ENCODE data around the gene ANKRD33B.
A peak's percentile ranks its signal among the peaks of the same experiment; 100 is the strongest.
"Not testable (repeated sequence)": the region's sequence is repeated elsewhere in the genome, so short reads cannot be mapped to it uniquely, and the experiment has no call there.

The ANKRD33B gene

GRCh38 chr5:10563110-10563944 is 543 bp upstream of the ANKRD33B start:
- H3K36me3 ChIP-seq (ENCODE audit: insufficient read depth, low read length): no peaks in the 10 kb centered on the region
- peaks cover 14 to 50% of the 10 kb centered on the region in 2 donors for H3K27me3 ChIP-seq (ENCODE audit: control insufficient read depth in 1 of 2, insufficient read depth in 2 of 2, low read length in 2 of 2)
- H3K9me3 ChIP-seq (ENCODE audit: low read length): no peaks in the 10 kb centered on the region
- peak overlapping the region; percentile 23 to 61 for H3K4me3 ChIP-seq (ENCODE audit: low read depth in 1 of 2, low read length in 2 of 2)
- H3K27ac ChIP-seq (ENCODE audit: low read depth, low read length): peak overlapping the region; percentile 23
- no peaks in the 10 kb centered on the region for H3K4me1 ChIP-seq (ENCODE audit: insufficient read depth, low read length)
- H3K9ac ChIP-seq (ENCODE audit: low read length): no peak overlapping the region

GRCh38 chr5:10564838-10565784 is 1.2 kb downstream of the ANKRD33B start:
- Histone ChIP-seq H3K27me3 (ENCODE audit: control insufficient read depth in 1 of 2, insufficient read depth in 2 of 2, low read length in 2 of 2) (peaks cover 14 to 50% of the 10 kb centered on the region in 2 donors), H3K27ac (ENCODE audit: low read depth, low read length) (no peak overlapping the region), H3K9ac (ENCODE audit: low read length) (no peak overlapping the region), H3K9me3 (ENCODE audit: low read length) (no peaks in the 10 kb centered on the region), H3K4me3 (ENCODE audit: low read depth in 1 of 2, low read length in 2 of 2) (peak overlapping the region; percentile 11 to 49), H3K4me1 (ENCODE audit: insufficient read depth, low read length) (no peaks in the 10 kb centered on the region), H3K36me3 (ENCODE audit: insufficient read depth, low read length) (no peaks in the 10 kb centered on the region)

- H3K27me3 ChIP-seq (ENCODE audit: control insufficient read depth in 1 of 2, insufficient read depth in 2 of 2, low read length in 2 of 2): peaks cover 14 to 50% of the 10 kb centered on the region in 2 donors
- H3K9ac ChIP-seq (ENCODE audit: low read length): no peak overlapping the region
- H3K4me1 ChIP-seq (ENCODE audit: insufficient read depth, low read length): no peaks in the 10 kb centered on the region
- peak overlapping the region in 1 of 2 donors; percentile 49 for H3K4me3 ChIP-seq (ENCODE audit: low read depth in 1 of 2, low read length in 2 of 2)
- H3K27ac ChIP-seq (ENCODE audit: low read depth, low read length): no peak overlapping the region
- H3K9me3 ChIP-seq (ENCODE audit: low read length): no peaks in the 10 kb centered on the region
- H3K36me3 ChIP-seq (ENCODE audit: insufficient read depth, low read length): no peaks in the 10 kb centered on the region
These were observed 2.1 kb downstream of the ANKRD33B start for GRCh38 chr5:10565785-10566542.

GRCh38 chr5:10566543-10567068 is 2.7 kb downstream of the ANKRD33B start:
- Histone ChIP-seq H3K9ac (ENCODE audit: low read length) (no peak overlapping the region), H3K27me3 (ENCODE audit: control insufficient read depth in 1 of 2, insufficient read depth in 2 of 2, low read length in 2 of 2) (peaks cover 14 to 46% of the 10 kb centered on the region in 2 donors), H3K27ac (ENCODE audit: low read depth, low read length) (no peak overlapping the region), H3K36me3 (ENCODE audit: insufficient read depth, low read length) (no peaks in the 10 kb centered on the region), H3K9me3 (ENCODE audit: low read length) (no peaks in the 10 kb centered on the region), H3K4me1 (ENCODE audit: insufficient read depth, low read length) (no peaks in the 10 kb centered on the region), H3K4me3 (ENCODE audit: low read depth in 1 of 2, low read length in 2 of 2) (no peak overlapping the region)

DNA sequence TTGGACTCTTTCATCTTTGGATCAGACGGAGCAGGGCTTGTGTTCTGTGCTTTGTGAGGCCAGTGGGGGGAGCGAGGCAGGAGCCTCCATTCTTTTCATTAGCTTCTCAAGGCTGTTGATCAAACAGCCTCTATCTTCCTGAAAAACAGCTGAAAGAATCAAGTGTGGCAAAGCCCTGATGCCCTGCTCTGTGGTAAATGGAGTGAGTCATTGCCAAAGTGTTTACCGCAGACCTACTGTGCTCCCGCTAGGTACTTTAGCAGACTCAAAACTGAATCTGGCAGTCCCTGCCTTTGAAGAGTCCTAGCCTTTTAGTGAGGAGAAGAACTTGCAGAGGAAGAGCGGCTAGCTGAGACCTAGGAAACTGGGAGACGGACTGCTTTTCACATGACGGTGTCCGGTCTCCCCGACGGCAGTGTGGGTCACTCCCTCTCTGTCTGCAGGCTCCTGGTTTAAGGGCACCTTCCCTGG is 3.3 kb downstream of the ANKRD33B start:
- no peak overlapping the region for H3K9ac ChIP-seq (ENCODE audit: low read length)
- peaks cover 13 to 43% of the 10 kb centered on the region in 2 donors for H3K27me3 ChIP-seq (ENCODE audit: control insufficient read depth in 1 of 2, insufficient read depth in 2 of 2, low read length in 2 of 2)
- H3K9me3 ChIP-seq (ENCODE audit: low read length): no peaks in the 10 kb centered on the region
- H3K36me3 ChIP-seq (ENCODE audit: insufficient read depth, low read length): no peaks in the 10 kb centered on the region
- H3K27ac ChIP-seq (ENCODE audit: low read depth, low read length): no peak overlapping the region
- no peak overlapping the region for H3K4me3 ChIP-seq (ENCODE audit: low read depth in 1 of 2, low read length in 2 of 2)
- H3K4me1 ChIP-seq (ENCODE audit: insufficient read depth, low read length): no peaks in the 10 kb centered on the region

DNA sequence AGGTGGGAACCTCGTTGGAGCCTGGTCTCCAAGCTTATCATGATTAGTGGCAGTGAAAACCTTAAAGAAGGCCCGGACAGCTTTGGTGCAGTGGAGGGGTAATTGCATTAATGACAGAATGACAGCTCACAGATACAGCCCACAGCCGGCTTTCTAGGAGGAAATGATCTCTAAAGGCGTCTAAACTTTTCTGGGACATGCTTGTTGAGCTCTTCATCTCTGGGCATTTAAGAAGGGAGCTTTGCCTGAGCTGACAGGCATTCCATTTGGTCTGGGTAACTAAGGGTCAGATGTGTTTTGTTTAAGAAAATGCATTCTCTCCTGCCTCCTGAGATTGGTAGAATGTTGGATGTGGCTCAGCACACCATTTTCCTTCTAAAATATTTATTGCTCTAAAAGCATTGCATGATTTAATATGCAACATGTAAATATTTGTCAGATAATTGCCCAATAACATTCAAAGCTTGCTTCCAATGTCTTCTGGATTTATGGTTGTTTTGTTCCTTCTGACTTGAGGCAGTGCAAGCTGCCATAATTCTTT is 4.0 kb downstream of the ANKRD33B start:
- H3K9me3 ChIP-seq (ENCODE audit: low read length): no peaks in the 10 kb centered on the region
- H3K27me3 ChIP-seq (ENCODE audit: control insufficient read depth in 1 of 2, insufficient read depth in 2 of 2, low read length in 2 of 2): peaks cover 10 to 36% of the 10 kb centered on the region in 2 donors
- H3K9ac ChIP-seq (ENCODE audit: low read length): no peak overlapping the region
- no peak overlapping the region for H3K4me3 ChIP-seq (ENCODE audit: low read depth in 1 of 2, low read length in 2 of 2)
- no peaks in the 10 kb centered on the region for H3K4me1 ChIP-seq (ENCODE audit: insufficient read depth, low read length)
- H3K36me3 ChIP-seq (ENCODE audit: insufficient read depth, low read length): no peaks in the 10 kb centered on the region
- no peak overlapping the region for H3K27ac ChIP-seq (ENCODE audit: low read depth, low read length)

DNA sequence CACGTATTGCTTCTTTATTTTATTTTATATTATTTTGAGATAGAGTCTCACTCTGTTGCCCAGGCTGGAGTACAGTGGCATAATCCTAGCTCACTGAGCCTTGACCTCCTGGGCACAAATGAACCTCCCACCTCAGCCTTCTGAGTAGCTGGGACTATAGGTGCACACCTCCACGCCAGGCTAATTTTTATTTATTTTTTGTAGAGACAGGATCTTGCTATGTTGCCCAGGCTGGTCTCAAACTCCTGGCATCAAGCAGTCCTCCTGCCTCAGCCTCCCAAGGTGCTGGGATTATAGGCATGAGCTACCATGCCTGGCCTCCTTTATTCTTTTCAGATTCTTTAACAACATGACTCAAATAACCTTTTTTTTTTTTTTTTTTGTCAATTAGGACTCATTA is 6.7 kb downstream of the ANKRD33B start:
- not testable (repeated sequence) for H3K27ac ChIP-seq (ENCODE audit: low read depth, low read length); H3K9ac ChIP-seq (ENCODE audit: low read length); H3K4me1 ChIP-seq (ENCODE audit: insufficient read depth, low read length); H3K36me3 ChIP-seq (ENCODE audit: insufficient read depth, low read length); H3K9me3 ChIP-seq (ENCODE audit: low read length); H3K4me3 ChIP-seq (ENCODE audit: low read depth in 1 of 2, low read length in 2 of 2)
- H3K27me3 ChIP-seq (ENCODE audit: control insufficient read depth in 1 of 2, insufficient read depth in 2 of 2, low read length in 2 of 2): peaks cover 5 to 12% of the 10 kb centered on the region in 2 donors

DNA sequence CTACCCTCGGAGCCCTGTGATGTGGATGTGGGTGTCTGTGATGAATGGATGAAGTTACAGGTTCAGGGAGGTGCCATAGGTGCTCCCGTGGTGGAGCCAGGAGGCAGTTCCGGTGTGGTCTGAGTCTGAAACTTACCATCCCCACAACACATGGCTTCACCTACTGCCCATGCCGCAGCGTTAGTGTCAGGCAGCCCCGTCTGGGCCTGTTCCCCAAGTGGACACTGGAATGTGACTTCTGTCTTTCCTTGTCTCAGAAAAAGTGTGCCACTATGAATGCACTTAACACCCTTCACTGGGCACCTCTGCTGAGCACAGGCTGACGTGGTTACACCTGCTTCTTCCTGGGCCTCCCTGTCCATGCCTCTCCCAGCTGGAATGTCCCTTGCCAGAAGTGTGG is 8.6 kb downstream of the ANKRD33B start:
- H3K9me3 ChIP-seq (ENCODE audit: low read length): no peaks in the 10 kb centered on the region
- H3K9ac ChIP-seq (ENCODE audit: low read length): no peak overlapping the region
- H3K27me3 ChIP-seq (ENCODE audit: control insufficient read depth in 1 of 2, insufficient read depth in 2 of 2, low read length in 2 of 2): no peaks in the 10 kb centered on the region
- no peaks in the 10 kb centered on the region for H3K4me1 ChIP-seq (ENCODE audit: insufficient read depth, low read length)
- H3K27ac ChIP-seq (ENCODE audit: low read depth, low read length): no peak overlapping the region
- H3K4me3 ChIP-seq (ENCODE audit: low read depth in 1 of 2, low read length in 2 of 2): no peak overlapping the region
- H3K36me3 ChIP-seq (ENCODE audit: insufficient read depth, low read length): no peaks in the 10 kb centered on the region

DNA sequence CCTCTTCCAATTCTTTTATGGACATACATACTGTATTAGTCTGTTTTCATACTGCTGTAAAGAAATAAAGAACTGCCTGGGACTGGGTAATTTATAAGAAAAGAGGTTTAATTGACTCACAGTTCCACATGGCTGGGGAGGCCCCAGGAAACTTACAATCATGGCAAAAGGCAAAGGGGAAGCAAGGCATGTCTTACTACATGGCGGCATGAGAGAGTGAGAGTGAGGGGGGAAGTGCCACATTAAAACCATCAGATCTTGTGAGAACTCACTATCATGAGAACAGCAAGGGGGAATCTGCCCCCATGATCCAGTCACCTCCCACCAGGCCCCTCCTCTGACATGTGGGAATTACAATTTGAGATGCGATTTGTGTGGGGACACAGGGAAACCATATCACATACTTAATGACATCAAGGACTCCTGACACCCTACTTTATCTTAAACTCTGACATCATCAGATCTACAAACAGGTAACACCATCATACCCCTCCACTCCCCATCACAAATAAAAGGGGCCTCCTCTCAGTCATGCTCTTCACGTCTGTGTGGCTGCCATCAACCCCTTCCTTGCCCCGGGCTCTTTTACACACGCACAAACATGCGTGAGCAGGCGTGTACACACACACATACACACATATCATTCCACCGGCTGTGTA is 9.7 kb downstream of the ANKRD33B start:
- Histone ChIP-seq H3K4me3 (ENCODE audit: low read depth in 1 of 2, low read length in 2 of 2) (no peak overlapping the region), H3K36me3 (ENCODE audit: insufficient read depth, low read length) (no peaks in the 10 kb centered on the region), H3K9ac (ENCODE audit: low read length) (no peak overlapping the region), H3K27me3 (ENCODE audit: control insufficient read depth in 1 of 2, insufficient read depth in 2 of 2, low read length in 2 of 2) (no peaks in the 10 kb centered on the region), H3K4me1 (ENCODE audit: insufficient read depth, low read length) (peaks cover 4% of the 10 kb centered on the region), H3K27ac (ENCODE audit: low read depth, low read length) (no peak overlapping the region), H3K9me3 (ENCODE audit: low read length) (no peaks in the 10 kb centered on the region)

- H3K27ac ChIP-seq (ENCODE audit: low read depth, low read length); H3K4me3 ChIP-seq (ENCODE audit: low read depth in 1 of 2, low read length in 2 of 2); H3K9me3 ChIP-seq (ENCODE audit: low read length); H3K27me3 ChIP-seq (ENCODE audit: control insufficient read depth in 1 of 2, insufficient read depth in 2 of 2, low read length in 2 of 2); H3K36me3 ChIP-seq (ENCODE audit: insufficient read depth, low read length); H3K9ac ChIP-seq (ENCODE audit: low read length); H3K4me1 ChIP-seq (ENCODE audit: insufficient read depth, low read length): not testable (repeated sequence)
These were observed 11.0 kb downstream of the ANKRD33B start for GRCh38 chr5:10574879-10575278.

Data from muscle layer of colon (tissue), 2 donors.